Common myeloid progenitor, CD34-positive (primary cell): ENCODE measurements around the gene MRPL51.
"Not testable (repeated sequence)": the region's sequence is repeated elsewhere in the genome, so short reads cannot be mapped to it uniquely, and the experiment has no call there.

Experiments used
- CTCF ChIA-PET: fragments of 350-600 bp; sonication (Branson Sonifier 250); formaldehyde crosslinking; loops from one replicate; lab custom pipeline; 2021; ENCODE audit warnings: antibody characterized with exemption; lab: Charles Lee
- POLR2A ChIA-PET: fragments of 350-600 bp; sonication (Branson Sonifier 250); formaldehyde crosslinking; loops from one replicate; lab custom pipeline; 2021; ENCODE audit warnings: antibody characterized with exemption; lab: Charles Lee
- DNase-seq, 3 donors: peaks; one replicate each; pipeline versions ENCODE4 v3.0.0 to v3.0.0-alpha.2; 2013
- H3K27ac ChIP-seq, 2 experiments: 1 replicate in 1 of 2; 2 replicates in 1 of 2; pipeline ENCODE4 v1.7.0; 2013; ENCODE audit warnings: inconsistent platforms in 2 of 2, low read length in 2 of 2, mild to moderate bottlenecking in 2 of 2, low read depth in 1 of 2, moderate library complexity in 1 of 2; ENCODE audit not compliant: severe bottlenecking in 2 of 2, insufficient read depth in 1 of 2, poor library complexity in 1 of 2
- H3K27me3 ChIP-seq, 5 experiments: replicated peaks in 2 of 5; 1 replicate in 3 of 5; 2 replicates in 2 of 5; pipeline versions ENCODE4 v1.6.1 to v1.7.0; 2013; ENCODE audit warnings: low read length in 4 of 5, mild to moderate bottlenecking in 2 of 5, moderate library complexity in 2 of 5, inconsistent platforms in 1 of 5; ENCODE audit not compliant: insufficient read depth in 5 of 5, control insufficient read depth in 4 of 5
- H3K36me3 ChIP-seq, 4 experiments: 1 replicate in 2 of 4; 2 replicates in 2 of 4; pipeline versions ENCODE4 v1.6.1 to v1.7.0; 2013; ENCODE audit warnings: low read length in 3 of 4, control low read depth in 1 of 4, mild to moderate bottlenecking in 1 of 4; ENCODE audit not compliant: control insufficient read depth in 4 of 4, insufficient read depth in 4 of 4
- H3K4me1 ChIP-seq, 4 experiments: 1 replicate in 3 of 4; 2 replicates in 1 of 4; pipeline versions ENCODE4 v1.6.1 to v1.7.1; 2013; ENCODE audit warnings: low read length in 3 of 4, mild to moderate bottlenecking in 3 of 4, control low read depth in 1 of 4, inconsistent platforms in 1 of 4, moderate library complexity in 1 of 4; ENCODE audit not compliant: control insufficient read depth in 4 of 4, insufficient read depth in 4 of 4; ENCODE audit errors: control extremely low read depth in 1 of 4
- H3K4me3 ChIP-seq, 7 experiments: 1 replicate in 4 of 7; 2 replicates in 3 of 7; pipeline versions ENCODE4 v1.5.1 to v1.7.0; 2013; ENCODE audit warnings: mild to moderate bottlenecking in 7 of 7, low read length in 6 of 7, moderate library complexity in 6 of 7, inconsistent platforms in 2 of 7, low read depth in 2 of 7, control low read depth in 1 of 7; ENCODE audit not compliant: insufficient read depth in 4 of 7, control insufficient read depth in 1 of 7; ENCODE audit errors: extremely low read depth in 1 of 7
- H3K9me3 ChIP-seq, 5 experiments: 1 replicate in 4 of 5; 2 replicates in 1 of 5; pipeline versions ENCODE4 v1.6.1 to v1.7.1; 2013; ENCODE audit warnings: low read length in 4 of 5, mild to moderate bottlenecking in 2 of 5, inconsistent platforms in 1 of 5, low read depth in 1 of 5, moderate library complexity in 1 of 5; ENCODE audit not compliant: control insufficient read depth in 4 of 5, insufficient read depth in 2 of 5; ENCODE audit errors: control extremely low read depth in 1 of 5
- WGBS: methylation state at CpG from one replicate; pipeline ENCODE4 v1.1.5; 2013; ENCODE audit not compliant: insufficient coverage; 5-methylcytosine and 5-hydroxymethylcytosine counted together

The MRPL51 gene

GRCh38 chr12:6539314-6539682 is 46.2 kb upstream of the MRPL51 start:
- DNase-seq = no peak
- no peak overlapping the region for H3K4me3 ChIP-seq
- WGBS = 95% methylated on average over 3 of the region's 5 CpGs
- ChIA-PET CTCF (interaction anchor here (0.7 to 9.0 kb wide), 19 partner anchors 8 to 209 kb away, joined by 3 to 122 read pairs (median 4); partner anchors contain the start of genes IFFO1, MRPL51, NOP2 and VAMP1), POLR2A (interaction anchor here (0.6 to 2.3 kb wide), 4 partner anchors 23 to 115 kb away, joined by 3 to 16 read pairs (median 4); partner anchors contain the start of genes ACRBP and VAMP1)
- no peaks in the 10 kb centered on the region for H3K9me3 ChIP-seq
- H3K27ac ChIP-seq = no peak overlapping the region
- H3K36me3 ChIP-seq = peaks cover 10 to 61% (median 35%) of the 10 kb centered on the region in 4 experiments
- H3K27me3 ChIP-seq = no peaks in the 10 kb centered on the region
- peaks cover 5 to 46% (median 43%) of the 10 kb centered on the region in 4 experiments for H3K4me1 ChIP-seq

GRCh38 chr12:6538420-6539313 is 45.6 kb upstream of the MRPL51 start:
- Histone ChIP-seq H3K27ac (no peak overlapping the region), H3K4me3 (no peak overlapping the region), H3K36me3 (peaks cover 10 to 60% (median 35%) of the 10 kb centered on the region in 4 experiments), H3K4me1 (peaks cover 5 to 51% (median 47%) of the 10 kb centered on the region in 4 experiments), H3K27me3 (no peaks in the 10 kb centered on the region), H3K9me3 (no peaks in the 10 kb centered on the region)
- ChIA-PET POLR2A (interaction anchor here (0.8 to 2.3 kb wide), 3 partner anchors 9 to 69 kb away, joined by 3 to 16 read pairs (median 4); partner anchors contain the start of gene VAMP1), CTCF (interaction anchor here (0.7 to 9.0 kb wide), 25 partner anchors 8 to 221 kb away, joined by 3 to 122 read pairs (median 4); partner anchors contain the start of genes IFFO1, MRPL51 and VAMP1)
- WGBS = 85% methylated on average over 20 of the region's 24 CpGs
- DNase-seq = no peak

- Histone ChIP-seq H3K4me3 (peak overlapping the region in 1 of 7 experiments; percentile 45), H3K4me1 (peaks cover 5 to 59% (median 56%) of the 10 kb centered on the region in 4 experiments), H3K36me3 (peaks cover 10 to 56% (median 32%) of the 10 kb centered on the region in 4 experiments)
- ChIA-PET CTCF (interaction anchor here (0.7 to 9.0 kb wide), 24 partner anchors 10 to 222 kb away, joined by 3 to 122 read pairs (median 4); partner anchors contain the start of genes IFFO1, MRPL51 and VAMP1), POLR2A (interaction anchor here (0.8 to 2.3 kb wide), 3 partner anchors 8 to 68 kb away, joined by 3 to 16 read pairs (median 4); partner anchors contain the start of gene VAMP1)
- H3K27ac ChIP-seq, H3K9me3 ChIP-seq, H3K27me3 ChIP-seq: not testable (repeated sequence)
- WGBS = 48% methylated on average over 16 of the region's 17 CpGs
- DNase-seq = peak; percentile 89 to 94 (median 93)
Observed at GRCh38 chr12:6537580-6538419, 44.7 kb upstream of the MRPL51 start.

GRCh38 chr12:6536894-6537579 is 44.0 kb upstream of the MRPL51 start:
- CTCF ChIA-PET = interaction anchor here (0.5 to 9.0 kb wide), 20 partner anchors 9 to 210 kb away, joined by 3 to 122 read pairs (median 4); partner anchors contain the start of genes IFFO1, MRPL51, NOP2 and VAMP1
- 86% methylated on average over 10 of the region's 19 CpGs for WGBS
- POLR2A ChIA-PET = interaction anchor here (1.2 to 2.3 kb wide), 2 partner anchors 16 to 67 kb away, joined by 4 to 16 read pairs; partner anchors contain the start of gene VAMP1
- Histone ChIP-seq H3K27ac (no peak overlapping the region), H3K36me3 (peaks cover 10 to 56% (median 29%) of the 10 kb centered on the region in 4 experiments), H3K27me3 (no peaks in the 10 kb centered on the region), H3K9me3 (no peaks in the 10 kb centered on the region), H3K4me3 (peak overlapping the region in 3 of 7 experiments; percentile 10 to 96 (median 45)), H3K4me1 (peaks cover 5 to 67% (median 63%) of the 10 kb centered on the region in 4 experiments)
- DNase-seq = no peak

GRCh38 chr12:6535960-6536847 is 43.1 kb upstream of the MRPL51 start:
- ChIA-PET CTCF (interaction anchor here (0.5 to 9.0 kb wide), 17 partner anchors 8 to 209 kb away, joined by 3 to 122 read pairs (median 4); partner anchors contain the start of genes IFFO1, MRPL51 and NOP2), POLR2A (interaction anchor here (0.5 to 1.6 kb wide), 2 partner anchors 26 to 66 kb away, joined by 3 to 10 read pairs; partner anchors contain the start of gene VAMP1)
- peak overlapping the region in 6 of 7 experiments; percentile 83 to 96 (median 90) for H3K4me3 ChIP-seq
- H3K27me3 ChIP-seq = no peaks in the 10 kb centered on the region
- WGBS = 72% methylated on average over 4 of the region's 10 CpGs
- peaks cover 5 to 68% (median 68%) of the 10 kb centered on the region in 4 experiments for H3K4me1 ChIP-seq
- DNase-seq = no peak
- H3K27ac ChIP-seq = peak overlapping the region; percentile 89 to 94
- H3K9me3 ChIP-seq = no peaks in the 10 kb centered on the region
- H3K36me3 ChIP-seq = peaks cover 10 to 52% (median 27%) of the 10 kb centered on the region in 4 experiments
